NT2/D1 (cell line): ENCODE data around the gene BACE1-AS.

Experiments
- DNase-seq: peaks from one replicate; pipeline ENCODE4 v3.0.0-alpha.2; 2011; ENCODE audit warnings: low read depth, low spot score
- H3K27me3 ChIP-seq: 2 replicates; pipeline ENCODE4 v1.6.0; 2011; ENCODE audit warnings: mild to moderate bottlenecking; ENCODE audit not compliant: insufficient read length, insufficient read depth
- H3K36me3 ChIP-seq: 2 replicates; pipeline ENCODE4 v1.6.1; 2011; ENCODE audit warnings: mild to moderate bottlenecking, low read length, mixed read lengths; ENCODE audit not compliant: insufficient read depth, insufficient read length
- H3K4me1 ChIP-seq: 2 replicates; pipeline ENCODE4 v1.5.1; 2011; ENCODE audit not compliant: insufficient read depth, insufficient read length
- H3K4me3 ChIP-seq: 2 replicates; pipeline ENCODE4 v1.5.1; 2011; ENCODE audit warnings: low read depth; ENCODE audit not compliant: insufficient read length
- H3K9ac ChIP-seq: 2 replicates; pipeline ENCODE4 v1.6.0; 2011; ENCODE audit warnings: low read depth; ENCODE audit not compliant: insufficient read length
- H3K9me3 ChIP-seq: 2 replicates; pipeline ENCODE4 v1.5.1; 2011; ENCODE audit warnings: mild to moderate bottlenecking, low read length; ENCODE audit not compliant: insufficient read depth
- SUZ12 ChIP-seq: IDR thresholded peaks from 2 replicates; pipeline ENCODE4 v1.6.1; 2011; ENCODE audit not compliant: insufficient read length, insufficient read depth; ENCODE audit errors: extremely low read depth
- YY1 ChIP-seq: IDR thresholded peaks from 2 replicates; pipeline ENCODE4 v1.6.1; 2011; ENCODE audit not compliant: insufficient read length, insufficient read depth
- ZNF274 ChIP-seq: IDR thresholded peaks from 2 replicates; pipeline ENCODE4 v1.6.1; 2011; ENCODE audit warnings: mild to moderate bottlenecking, low read depth, low read length

Gene BACE1-AS

DNA sequence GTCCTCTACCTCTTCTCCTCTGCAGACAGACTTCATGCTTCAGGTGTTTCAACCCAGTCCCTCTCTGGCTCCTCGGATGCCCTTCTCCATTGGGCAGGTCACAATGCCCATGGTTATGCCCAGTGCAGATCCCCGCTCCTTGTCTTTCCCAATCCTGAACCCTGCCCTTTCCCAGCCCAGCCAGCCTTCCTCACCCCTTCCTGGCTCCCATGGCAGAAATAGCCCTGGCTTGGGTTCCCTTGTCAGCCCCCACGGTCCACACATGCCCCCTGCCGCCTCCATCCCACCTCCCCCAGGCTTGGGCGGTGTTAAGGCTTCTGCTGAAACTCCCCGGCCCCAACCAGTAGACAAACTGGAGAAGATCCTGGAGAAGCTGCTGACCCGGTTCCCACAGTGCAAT lies 9.3 kb upstream of the BACE1-AS start:
- H3K4me1 ChIP-seq, result no peaks in the 10 kb centered on the region
- no peaks in the 10 kb centered on the region for H3K27me3 ChIP-seq
- no peak for DNase-seq
- no peak overlapping the region for H3K9ac ChIP-seq
- no peak overlapping the region for H3K4me3 ChIP-seq
- TF ChIP-seq YY1 (no peak), SUZ12 (no peak), ZNF274 (no peak)
- H3K9me3 ChIP-seq, result no peaks in the 10 kb centered on the region
- H3K36me3 ChIP-seq, result peaks cover 45% of the 10 kb centered on the region

- H3K9me3 ChIP-seq, result no peaks in the 10 kb centered on the region
- TF ChIP-seq YY1 (no peak), ZNF274 (no peak), SUZ12 (no peak)
- no peak overlapping the region for H3K4me3 ChIP-seq
- no peaks in the 10 kb centered on the region for H3K27me3 ChIP-seq
- no peak for DNase-seq
- H3K36me3 ChIP-seq, result peaks cover 55% of the 10 kb centered on the region
- H3K4me1 ChIP-seq, result no peaks in the 10 kb centered on the region
- H3K9ac ChIP-seq, result no peak overlapping the region
Observed at GRCh38 chr11:117282956-117283355, 8.2 kb upstream of the BACE1-AS start.

- Histone ChIP-seq H3K27me3 (no peaks in the 10 kb centered on the region), H3K9ac (no peak overlapping the region), H3K9me3 (no peaks in the 10 kb centered on the region), H3K36me3 (peaks cover 65% of the 10 kb centered on the region), H3K4me3 (no peak overlapping the region), H3K4me1 (no peaks in the 10 kb centered on the region)
- no peak for DNase-seq
- no peak for TF ChIP-seq YY1
Observed at GRCh38 chr11:117284053-117284452, 7.1 kb upstream of the BACE1-AS start.

DNA sequence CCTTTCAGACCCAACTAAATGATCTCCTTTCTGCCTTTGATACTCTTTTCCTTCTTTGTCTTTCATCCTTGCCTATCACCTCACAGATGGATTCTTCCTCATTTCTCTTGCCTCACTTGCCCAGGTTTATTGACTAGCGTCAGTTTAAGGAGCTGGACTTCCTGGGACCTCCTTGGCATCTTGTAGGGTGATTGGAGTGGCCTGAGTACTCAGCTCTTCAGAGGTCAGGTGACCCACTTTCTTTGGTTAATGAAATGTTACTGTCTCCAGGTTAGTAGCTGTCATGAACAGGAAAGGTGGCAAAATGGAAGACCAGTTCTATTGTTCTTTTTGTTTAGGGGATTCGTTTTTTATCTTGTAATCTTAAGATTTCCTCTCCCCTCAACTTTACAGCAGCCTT lies 4.6 kb upstream of the BACE1-AS start:
- no peak overlapping the region for H3K9ac ChIP-seq

DNA sequence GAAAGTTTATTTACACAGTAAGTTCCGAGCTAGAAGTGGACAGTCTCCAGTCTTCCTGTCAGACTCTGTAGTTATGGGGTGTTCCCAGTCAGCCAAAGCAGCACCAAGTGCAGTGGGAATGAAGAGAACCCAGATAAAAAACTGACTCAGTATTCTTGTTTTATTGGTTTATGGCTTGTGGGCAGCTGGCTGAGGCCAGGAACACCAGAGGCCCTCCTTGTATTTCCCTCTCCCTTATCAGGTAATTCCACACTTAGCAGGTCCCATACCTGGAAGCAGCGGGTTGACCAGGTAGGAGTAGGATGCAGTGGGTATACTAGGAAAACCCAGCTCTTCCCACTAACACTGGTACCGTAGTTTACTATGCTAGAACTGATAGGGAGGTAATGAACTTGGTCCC lies 3.5 kb upstream of the BACE1-AS start:
- Histone ChIP-seq H3K9ac (no peak overlapping the region), H3K36me3 (peaks cover 78% of the 10 kb centered on the region), H3K4me3 (no peak overlapping the region), H3K9me3 (no peaks in the 10 kb centered on the region), H3K4me1 (no peaks in the 10 kb centered on the region), H3K27me3 (no peaks in the 10 kb centered on the region)
- no peak for TF ChIP-seq ZNF274
- no peak for TF ChIP-seq YY1
- no peak for TF ChIP-seq SUZ12
- DNase-seq, result no peak

More for the DNA sequence above, 4.6 kb upstream of the BACE1-AS start:
- TF ChIP-seq ZNF274 (no peak), SUZ12 (no peak), YY1 (no peak)
- DNase-seq, result no peak
- Histone ChIP-seq H3K4me1 (no peaks in the 10 kb centered on the region), H3K27me3 (no peaks in the 10 kb centered on the region), H3K4me3 (no peak overlapping the region), H3K9me3 (no peaks in the 10 kb centered on the region), H3K36me3 (peaks cover 85% of the 10 kb centered on the region)

DNA sequence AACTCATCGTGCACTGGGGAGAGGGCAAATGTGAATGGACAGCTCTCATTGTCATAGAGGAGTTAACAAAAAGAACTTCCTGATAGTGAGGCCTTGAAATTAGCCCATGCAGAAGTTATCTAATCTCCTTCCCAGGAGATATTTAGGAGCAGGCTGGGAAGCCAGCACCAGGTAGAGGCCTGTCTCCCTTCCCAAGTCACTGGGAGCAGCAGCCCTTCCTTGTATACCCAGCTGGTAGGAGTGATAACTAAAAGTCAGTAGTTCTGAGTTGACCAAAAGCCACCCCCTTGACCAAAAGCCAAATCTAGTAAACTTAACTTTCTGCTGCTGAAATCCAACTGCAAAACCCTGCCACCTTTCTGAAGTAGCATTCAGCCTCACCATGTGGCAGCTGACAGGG lies 1.4 kb upstream of the BACE1-AS start:
- DNase-seq, result no peak
- Histone ChIP-seq H3K4me1 (no peaks in the 10 kb centered on the region), H3K4me3 (no peak overlapping the region), H3K9ac (no peak overlapping the region), H3K9me3 (no peaks in the 10 kb centered on the region), H3K27me3 (no peaks in the 10 kb centered on the region), H3K36me3 (peaks cover 76% of the 10 kb centered on the region)
- TF ChIP-seq SUZ12 (no peak), ZNF274 (no peak), YY1 (no peak)

DNA sequence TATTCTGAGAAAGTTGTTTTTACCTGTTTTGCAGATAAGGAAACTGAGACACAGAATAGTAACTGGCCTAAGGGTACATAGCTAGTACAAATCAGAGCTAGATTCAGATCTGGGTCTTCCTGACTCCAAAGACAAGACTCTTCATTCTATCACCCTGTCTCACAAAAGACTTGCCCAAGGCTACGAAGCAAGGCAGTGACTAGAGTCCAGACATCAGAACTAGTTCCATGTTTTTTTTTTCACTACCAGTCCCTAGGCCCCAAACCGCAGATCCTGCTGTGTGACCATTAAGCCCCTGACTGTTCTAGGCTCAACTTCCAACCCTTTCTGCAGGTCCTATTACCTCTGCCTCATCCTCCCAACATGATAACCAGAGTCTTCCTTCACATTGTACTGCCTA lies 1.5 kb downstream of the BACE1-AS start:
- Histone ChIP-seq H3K36me3 (peaks cover 59% of the 10 kb centered on the region), H3K9ac (no peak overlapping the region), H3K4me3 (no peak overlapping the region), H3K27me3 (no peaks in the 10 kb centered on the region), H3K9me3 (no peaks in the 10 kb centered on the region), H3K4me1 (peaks cover 2% of the 10 kb centered on the region)
- TF ChIP-seq YY1 (no peak), ZNF274 (no peak), SUZ12 (no peak)
- DNase-seq, result no peak
